GM18517 (cell line): ENCODE measurements around the gene RAB11B.
"Not testable (repeated sequence)": the region's sequence is repeated elsewhere in the genome, so short reads cannot be mapped to it uniquely, and the experiment has no call there.

Source experiments
- ATAC-seq: cut with Tn5 transposase; IDR thresholded peaks from one replicate; pipeline ENCODE4 v1.9.1; 2021; ENCODE audit warnings: mild to moderate bottlenecking, moderate library complexity; ENCODE audit not compliant: unreplicated experiment

The RAB11B gene

DNA sequence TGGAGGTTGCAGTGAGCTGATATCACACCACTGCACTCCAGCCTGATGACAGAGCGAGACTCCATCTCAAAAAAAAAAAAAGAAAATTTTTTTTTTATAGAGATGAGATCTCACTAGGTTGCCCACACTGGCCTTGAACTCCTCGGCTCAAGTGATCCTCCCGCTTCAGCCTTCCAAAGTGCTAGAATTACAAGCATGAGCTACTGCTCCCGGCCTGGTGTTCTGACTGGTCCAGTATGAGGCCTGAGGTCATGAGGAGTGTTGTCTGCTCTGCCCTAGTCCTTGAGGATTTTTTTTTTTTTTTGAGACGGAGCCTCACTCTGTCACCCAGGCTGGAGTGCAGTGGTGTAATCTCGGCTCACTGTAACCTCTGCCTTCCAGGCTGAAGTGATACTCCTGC is 35.2 kb downstream of the RAB11B start:
- not testable (repeated sequence) for ATAC-seq

DNA sequence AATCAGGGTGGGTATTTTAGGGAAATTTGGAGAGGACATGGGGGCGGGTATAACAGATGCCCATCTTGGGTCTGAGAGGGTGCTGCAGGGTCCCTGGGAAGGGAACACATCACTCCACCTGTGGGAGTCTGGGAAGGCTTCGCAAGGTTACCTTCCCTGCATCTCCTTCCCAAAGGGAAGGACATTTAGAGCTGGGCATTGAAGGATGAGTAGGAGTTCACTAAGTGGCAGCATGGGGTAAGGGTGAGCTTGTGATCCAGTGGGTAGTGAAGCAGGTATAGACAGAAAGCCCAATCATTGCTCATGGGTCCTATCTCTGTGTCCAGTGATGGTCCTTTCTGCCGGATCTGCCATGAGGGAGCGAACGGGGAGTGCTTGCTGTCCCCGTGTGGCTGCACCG is 36.1 kb downstream of the RAB11B start:
- no peak for ATAC-seq

DNA sequence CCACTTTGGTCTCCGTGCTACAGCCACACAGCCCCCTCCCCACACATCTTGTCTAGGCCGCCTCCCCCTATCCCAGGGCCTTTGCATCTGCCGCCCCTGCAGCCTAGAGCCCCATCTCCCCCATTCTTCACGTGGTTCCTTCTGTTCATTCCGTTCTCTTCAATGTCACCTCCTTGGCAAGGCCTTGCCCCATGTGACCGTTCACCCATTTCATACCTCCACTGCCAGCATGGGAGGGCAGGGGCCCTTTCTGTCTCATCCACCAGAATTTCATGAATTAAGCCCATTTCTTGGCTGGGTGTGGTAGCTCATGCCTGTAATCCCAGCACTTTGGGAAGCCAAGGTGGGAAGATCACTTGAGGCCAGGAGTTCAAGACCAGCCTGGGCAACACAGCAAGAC is 38.9 kb downstream of the RAB11B start:
- no peak for ATAC-seq

- ATAC-seq: no peak
Measured at GRCh38 chr19:8429826-8430225, 39.7 kb downstream of the RAB11B start.

GRCh38 chr19:8430650-8431049 is 40.5 kb downstream of the RAB11B start:
- no peak for ATAC-seq

DNA sequence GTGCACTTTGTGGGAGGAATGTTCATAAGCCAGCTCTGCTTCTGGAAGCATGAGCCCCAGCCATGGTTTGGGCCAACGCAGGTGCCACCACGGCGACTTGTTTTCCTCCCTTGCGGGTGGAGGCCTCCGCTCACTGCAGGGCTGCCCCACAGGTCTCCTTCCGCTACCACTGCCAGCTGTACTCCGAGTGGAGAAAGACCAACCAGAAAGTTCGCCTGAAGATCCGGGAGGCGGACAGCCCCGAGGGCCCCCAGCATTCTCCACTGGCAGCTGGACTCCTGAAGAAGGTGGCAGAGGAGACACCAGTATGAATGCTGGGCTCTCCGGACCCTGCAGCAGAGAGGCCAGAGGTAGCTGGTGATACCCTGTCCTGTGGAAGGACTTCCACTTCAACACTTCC is 48.1 kb downstream of the RAB11B start:
- no peak for ATAC-seq

- ATAC-seq: no peak
Measured at GRCh38 chr19:8441725-8442544, 51.8 kb downstream of the RAB11B start.

- ATAC-seq: not testable (repeated sequence)
Measured at GRCh38 chr19:8444140-8444676, 54.0 kb downstream of the RAB11B start.

GRCh38 chr19:8444677-8445487 is 54.7 kb downstream of the RAB11B start, which contains the start of gene HNRNPM:
TSS of gene HNRNPM (plus strand) at chr19:8444975. CDS start at chr19:8444999, 24 bp downstream.
- peak; percentile 84 for ATAC-seq

GRCh38 chr19:8445488-8446001 is 55.4 kb downstream of the RAB11B start:
- ATAC-seq: peak; percentile 13

GRCh38 chr19:8446061-8446709 is 56.0 kb downstream of the RAB11B start:
- ATAC-seq: no peak

DNA sequence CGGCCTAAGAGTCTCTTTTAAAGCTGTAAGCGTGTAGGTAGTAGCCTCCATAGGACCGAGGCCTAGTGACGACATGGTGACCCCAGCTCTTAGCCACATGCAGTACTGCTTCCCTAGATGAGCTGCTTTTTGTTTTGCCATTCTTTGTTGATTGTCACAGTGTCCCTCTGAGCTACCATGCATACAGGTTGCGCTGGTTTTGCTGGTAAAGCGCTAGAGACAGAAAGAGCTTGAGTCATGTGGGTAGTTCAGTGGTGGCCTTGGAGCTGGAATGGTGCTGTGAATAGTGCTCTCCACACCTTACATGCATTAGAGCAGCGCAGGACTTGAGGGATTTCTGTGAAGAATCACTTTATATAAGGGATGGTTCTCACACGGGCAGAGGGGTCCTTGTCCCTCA is 59.7 kb downstream of the RAB11B start:
- ATAC-seq: no peak

- ATAC-seq: no peak
Measured at GRCh38 chr19:8451377-8451776, 61.2 kb downstream of the RAB11B start.

- no peak for ATAC-seq
Measured at GRCh38 chr19:8451885-8452284, 61.7 kb downstream of the RAB11B start.

GRCh38 chr19:8452446-8453123 is 62.4 kb downstream of the RAB11B start:
- no peak for ATAC-seq

DNA sequence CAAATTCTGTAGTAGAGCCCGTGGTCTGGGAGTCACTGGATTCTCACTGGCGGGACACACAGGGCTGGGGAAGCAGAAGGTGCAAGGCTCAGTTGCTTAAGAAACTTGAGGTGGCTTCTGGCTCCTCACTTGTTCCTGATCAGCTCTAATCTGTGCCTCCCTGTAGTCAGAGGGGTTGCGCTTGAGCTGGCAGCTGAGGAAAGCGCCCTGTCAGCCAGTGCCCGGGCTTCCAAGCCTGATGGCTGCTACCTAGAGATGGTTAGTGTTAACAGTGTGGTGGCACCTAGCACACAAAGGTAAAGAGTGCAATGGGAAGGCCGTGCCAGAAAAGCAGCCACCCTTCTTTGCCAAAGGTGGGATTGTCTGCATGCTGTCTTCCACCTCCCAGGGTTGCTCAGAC is 63.5 kb downstream of the RAB11B start:
- ATAC-seq: no peak
